Stimulated activated CD4-positive, alpha-beta T cell treated with anti-CD3 and anti-CD28 coated beads, Interleukin-15, amount 100 ng/mL, for 24 hours (primary cell): ENCODE results near the gene TMEM125.

Experiments
- DNase-seq: peaks from one replicate; pipeline ENCODE4 v3.0.0-alpha.2; 2020

The TMEM125 gene

DNA sequence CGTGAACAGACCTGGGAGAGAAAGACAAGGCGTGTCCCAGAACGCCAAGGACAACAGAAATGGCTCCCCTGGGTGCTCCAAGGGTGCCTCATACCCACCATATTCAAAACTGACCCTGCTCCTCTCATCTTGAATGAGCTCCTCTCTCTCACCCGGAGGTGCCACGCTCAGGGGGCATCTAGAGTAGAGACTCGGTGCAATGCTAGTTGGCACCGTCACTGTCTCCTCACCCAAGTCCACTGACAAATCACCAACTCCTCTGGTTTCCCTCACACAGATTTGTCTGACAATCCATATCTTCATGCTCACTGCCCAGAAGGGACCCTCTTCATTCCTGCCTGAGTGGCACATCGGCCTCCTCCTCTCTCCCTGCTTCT, 5.0 kb downstream of the TMEM125 start:
- no peak for DNase-seq

DNA sequence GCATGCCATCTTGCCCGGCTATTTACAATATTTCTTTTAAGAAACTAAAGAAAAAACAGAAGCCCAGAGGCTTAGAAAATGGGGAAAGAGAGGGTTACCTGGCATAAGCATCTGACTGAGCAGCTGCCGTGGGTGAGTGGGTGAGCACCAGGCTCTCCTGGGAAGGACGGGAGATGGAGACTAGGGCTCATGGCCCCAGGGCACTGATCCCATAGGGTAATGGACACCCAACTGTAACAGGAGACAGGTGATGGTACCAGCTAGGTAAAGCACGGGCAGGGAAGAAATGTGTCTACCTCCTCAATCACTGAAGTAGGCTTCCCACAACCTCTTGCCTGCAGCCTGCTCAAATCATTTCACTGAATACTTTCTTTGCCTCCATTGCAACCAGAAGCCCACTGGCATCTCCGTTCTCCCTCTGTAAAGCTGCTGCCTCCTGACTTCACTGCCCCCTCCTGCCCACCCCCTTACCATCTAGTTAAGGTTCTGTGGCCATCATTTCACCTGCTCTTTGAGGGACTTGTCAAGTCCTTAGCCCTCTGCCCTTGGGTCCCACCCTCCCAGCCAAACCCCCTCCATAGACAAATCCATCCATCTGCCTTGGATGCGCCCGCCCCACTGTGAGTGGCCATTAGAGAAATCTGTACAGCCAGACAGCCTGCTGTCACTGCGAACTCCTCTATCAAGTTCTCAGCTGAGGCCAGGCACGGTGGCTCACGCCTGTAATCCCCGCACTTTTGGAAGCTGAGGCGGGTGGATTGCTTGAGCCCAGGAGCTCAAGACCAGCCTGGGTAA, 6.2 kb downstream of the TMEM125 start:
- no peak for DNase-seq

DNA sequence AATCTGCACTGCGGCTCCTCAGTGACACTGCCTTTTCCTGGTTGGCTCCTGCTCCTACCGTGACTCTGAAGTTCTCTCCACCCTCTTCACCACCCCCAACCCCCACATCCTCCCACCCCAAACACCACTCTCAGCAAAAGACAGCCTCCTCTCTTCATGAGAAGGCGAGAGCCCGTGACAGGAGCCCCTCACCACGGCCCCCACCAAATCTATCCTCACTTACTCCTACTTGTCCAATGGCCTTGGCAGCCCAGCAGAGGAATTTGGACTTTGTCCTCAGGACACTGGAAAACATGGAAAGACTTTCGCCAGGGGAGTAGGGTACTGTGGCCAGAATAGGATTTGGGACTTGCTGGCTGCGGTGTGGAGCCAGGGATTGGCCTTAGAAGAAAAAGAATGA, 6.9 kb downstream of the TMEM125 start:
- DNase-seq: no peak

DNA sequence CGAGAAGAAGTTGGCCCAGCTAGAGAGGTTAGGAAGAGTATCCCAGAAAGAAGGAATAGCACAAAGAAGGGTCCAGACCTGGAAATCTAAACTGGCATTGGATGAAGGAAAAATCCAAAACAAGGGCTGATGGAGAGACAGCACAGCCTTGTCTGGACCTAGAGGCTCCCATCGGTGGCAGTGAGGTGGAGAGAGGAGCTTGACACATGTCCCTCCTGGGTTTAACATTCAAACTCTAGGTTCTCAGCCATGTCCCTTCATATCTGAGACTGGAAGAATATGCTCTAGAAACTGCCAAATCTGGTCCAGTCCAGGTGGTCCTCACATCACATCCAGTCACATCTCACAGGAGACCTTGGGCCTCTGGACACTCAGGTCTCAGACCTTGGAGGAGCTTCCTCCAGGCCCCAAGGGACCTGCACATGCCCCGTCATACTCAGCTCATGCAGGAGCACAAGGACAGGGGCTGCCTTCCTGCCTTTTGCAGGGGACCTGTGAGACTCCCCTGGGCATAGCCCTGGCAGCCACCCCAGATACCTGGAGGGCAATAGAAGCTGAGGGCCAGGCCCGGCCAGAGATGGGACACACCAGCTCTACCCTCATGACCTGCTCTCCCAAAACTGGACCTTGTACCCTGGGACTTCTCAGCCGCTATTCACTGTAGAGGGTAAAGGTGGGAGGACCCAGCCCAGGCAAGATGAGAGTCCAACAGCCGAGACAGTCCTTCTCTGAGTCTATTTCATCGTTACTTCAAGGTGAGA, 7.5 kb downstream of the TMEM125 start:
- DNase-seq: no peak

DNA sequence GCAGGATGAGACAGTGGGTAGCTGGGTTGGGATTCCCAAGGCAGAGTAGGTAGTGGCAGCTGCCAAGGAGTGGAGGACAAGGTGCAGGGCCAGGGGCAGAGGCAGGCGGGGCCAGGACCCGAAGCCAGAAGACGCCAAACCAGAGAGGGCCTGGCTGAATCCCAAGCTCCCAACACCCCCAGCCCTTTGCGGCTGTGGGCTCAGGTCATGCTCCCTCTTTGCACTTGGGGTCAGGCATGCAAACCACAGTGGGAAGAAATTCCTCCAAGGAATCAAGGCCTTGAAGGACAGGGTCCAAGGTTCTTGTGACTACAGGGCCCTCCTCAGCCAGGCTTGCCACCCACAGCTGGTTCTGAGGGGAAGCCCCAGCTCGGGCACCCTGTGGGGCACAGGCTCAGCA, 9.4 kb downstream of the TMEM125 start:
- DNase-seq: no peak

DNA sequence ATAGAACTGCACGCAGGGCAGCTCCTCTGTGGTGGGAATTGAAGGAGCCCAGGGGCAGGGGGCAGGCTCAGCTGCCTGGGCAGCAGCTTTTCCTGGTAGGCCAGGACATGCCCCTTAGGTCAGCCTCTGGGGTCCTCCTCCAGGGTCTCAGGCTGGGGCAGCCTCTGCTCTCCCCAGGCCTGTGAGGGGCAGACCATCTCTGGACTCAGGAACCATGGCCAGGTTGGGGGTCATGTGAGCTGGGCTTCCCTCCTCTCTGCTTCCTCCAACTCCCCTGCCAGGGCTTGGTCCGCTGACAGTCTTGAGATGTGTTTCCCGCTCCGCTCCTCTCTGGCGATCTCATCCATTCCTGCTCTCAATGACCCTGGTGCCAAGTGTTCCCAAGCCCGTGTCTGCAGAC, 9.9 kb downstream of the TMEM125 start:
- DNase-seq: no peak

DNA sequence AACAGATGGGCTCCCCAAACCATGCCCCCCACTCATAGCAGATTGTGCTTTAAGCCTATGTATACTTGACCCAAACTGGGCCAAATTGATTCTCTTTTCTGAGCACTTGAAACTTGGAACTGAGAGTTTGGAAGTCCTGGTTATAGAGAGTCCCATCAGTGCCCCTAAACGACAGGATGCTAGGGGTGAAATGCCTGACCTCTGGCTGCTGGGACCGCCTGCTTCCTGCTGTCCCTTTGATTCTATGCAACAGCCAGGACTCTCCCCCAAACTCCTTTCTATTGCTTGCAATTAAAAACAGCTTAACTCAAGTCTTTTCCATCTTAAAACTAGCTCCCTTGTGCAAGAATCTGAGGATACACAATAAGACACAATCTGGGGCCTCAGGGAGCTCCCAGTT, 10.9 kb downstream of the TMEM125 start:
- no peak for DNase-seq

DNA sequence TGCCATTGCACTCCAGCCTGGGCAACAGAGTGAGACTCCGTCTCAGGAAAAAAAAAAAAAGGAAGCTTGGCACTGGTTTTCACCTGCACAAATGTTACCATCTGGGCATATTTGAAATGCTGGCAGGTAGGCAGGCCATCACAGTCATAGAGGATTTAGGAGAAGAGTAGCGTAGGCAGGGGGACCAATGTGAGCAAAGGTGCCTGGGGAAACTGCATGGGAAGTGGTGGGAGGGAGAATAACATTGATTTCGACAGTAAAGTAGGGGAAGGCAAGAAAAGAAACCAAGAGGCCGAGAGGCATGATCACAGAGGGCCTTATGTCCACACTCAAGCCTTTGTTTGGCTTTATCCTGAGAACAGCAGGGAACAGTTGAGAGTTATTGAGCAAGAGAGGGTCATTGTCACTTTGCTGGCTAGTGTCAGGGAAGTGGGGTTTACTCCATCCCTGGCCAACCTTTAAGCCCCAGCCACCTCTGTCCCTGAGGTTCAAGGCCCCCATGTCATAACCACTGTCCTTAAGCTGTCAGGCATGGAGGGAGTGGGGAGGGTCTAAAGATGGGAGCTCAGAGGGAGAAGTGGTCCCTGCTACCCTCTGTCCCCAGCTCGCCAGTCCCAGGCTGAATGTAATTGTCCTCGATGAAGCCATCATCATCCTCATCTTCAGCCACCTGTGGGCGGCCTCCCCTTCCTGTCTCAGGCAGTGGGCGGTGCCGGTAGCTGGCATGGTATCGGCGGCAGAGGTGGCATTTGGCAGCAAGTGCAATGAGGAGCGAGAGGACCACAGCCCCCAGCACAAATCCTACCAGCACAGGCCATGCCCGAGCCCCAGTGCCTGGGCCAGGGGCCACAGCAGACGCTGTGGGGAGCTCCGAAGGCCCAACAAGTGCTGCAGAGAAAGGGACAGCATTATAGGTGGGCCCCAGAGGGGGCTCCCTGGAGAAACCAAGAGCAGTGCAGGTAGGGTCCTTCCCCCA, 12.7 kb downstream of the TMEM125 start:
- DNase-seq: no peak

DNA sequence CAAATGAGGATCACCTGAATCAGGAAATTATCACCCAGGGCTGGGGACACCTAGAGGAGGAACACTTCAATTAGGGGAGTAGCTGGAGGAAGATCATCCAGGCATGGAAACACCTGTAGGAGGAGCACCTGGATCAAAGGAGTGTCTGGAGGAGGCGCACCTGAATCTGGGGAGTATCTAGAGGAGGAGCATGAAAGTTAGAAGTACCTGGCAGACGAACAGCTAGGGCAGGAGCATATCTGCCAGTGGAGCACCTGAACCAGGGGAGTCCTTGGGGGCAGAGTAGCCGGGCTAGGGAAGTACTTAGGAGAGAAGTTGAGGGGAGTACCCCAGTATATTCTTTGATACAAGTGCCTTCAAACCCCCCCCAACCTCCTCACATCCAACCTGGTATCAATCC, 14.3 kb downstream of the TMEM125 start:
- no peak for DNase-seq

DNA sequence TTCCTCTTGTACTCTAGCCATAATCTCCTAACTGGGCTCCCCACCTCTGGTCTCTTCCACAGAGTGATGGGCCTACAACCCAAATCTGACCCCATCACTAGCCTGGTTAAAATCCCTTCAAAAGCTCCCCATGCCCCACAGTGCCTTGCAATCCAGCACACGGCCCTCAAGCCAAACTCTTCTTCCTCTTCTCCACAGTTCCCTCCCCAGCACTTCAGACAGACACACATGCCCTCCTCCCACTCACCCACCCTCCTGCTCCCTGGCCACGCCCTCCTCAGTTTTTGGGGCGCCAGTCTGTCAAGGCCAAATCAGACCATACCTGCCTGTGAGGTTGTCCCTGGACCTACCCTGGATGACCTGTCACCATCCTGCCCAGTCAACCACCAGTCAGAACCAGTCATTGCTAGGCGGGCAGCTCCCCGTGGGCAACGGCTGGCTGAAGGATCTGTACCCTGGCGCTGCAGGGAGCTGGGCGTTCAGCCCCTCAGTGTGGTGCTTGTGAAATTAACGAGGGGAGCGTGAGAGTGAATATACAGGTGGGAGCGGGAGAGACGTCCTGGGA, 14.8 kb downstream of the TMEM125 start:
- DNase-seq: no peak

DNA sequence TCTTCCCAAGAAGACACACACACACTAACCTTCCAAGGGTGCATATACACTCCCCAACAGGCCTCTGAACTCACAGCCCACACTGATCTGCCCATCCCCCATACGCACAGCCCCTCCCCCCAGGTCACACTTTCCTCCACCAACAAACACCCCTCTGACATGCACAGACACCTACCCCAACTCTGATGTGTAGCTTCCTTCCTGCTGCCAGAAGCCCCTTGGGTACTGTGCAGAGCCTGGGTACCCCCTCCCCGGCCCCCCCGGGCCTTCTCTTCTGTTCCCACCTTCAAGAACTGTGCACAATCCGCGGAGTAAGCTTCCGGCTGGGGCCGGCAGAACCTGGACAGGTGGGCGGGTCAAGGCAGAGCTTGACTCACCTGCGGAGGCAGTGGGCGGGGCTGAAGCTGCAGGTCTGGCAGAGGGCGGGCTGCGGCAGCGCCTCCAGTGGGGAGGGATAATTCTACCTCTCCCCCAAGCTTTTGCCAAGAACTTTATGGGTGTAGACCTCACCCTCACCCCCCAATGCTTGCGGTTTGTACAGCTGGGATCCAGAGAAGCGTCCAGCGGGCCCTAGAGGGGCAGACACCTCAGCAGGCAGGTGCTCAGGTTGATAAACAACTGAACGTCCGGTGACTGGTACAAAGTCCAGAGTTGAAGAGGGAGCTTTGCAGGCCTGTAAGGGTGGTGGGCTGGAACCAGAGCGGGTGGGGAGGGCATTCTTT, 15.6 kb downstream of the TMEM125 start, which contains the start of gene C1orf210:
TSS of gene C1orf210 (minus strand) at position 313 of the 722 bp plus-strand sequence. CDS start 2,311 bp downstream, outside the sequence.
- DNase-seq: no peak

DNA sequence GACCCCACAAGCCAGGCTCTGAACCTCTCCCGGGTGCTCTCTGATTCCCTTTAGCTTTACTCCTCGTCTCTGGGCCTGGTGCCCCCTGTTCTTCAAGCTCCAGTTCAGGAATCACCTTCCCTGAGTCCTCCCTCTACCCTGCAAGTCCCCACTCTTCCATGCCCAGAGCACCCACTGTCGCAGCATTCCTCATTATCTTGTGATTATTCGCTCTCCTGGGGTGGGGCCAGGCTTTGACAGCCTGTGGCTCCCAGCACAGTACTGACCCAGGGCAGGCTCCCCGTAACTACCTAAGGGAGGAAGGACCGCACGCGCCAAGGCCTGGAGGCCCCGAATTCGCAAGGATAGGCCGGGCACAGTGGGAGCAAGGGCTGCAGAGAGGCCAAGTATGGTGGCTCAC, 16.3 kb downstream of the TMEM125 start:
- DNase-seq: no peak

DNA sequence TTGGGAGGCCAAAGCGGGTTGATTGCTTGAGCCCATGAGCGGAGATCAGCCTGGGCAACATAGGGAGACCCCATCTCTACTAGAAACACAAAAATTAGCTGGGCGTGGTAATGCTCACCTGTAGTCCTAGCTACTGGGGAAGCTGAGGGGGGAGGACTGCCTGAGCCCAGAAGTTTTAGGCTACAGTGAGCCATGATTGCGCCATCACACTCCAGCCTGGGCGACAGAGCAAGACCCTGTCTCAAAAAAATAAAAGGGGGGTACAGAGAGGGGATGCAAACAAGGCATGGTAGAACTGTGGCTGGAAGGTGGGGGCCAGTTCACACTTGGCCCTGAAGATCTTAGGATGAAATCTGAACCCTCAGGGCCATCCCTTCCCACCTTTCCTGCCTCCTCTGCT, 16.8 kb downstream of the TMEM125 start:
- DNase-seq: no peak

DNA sequence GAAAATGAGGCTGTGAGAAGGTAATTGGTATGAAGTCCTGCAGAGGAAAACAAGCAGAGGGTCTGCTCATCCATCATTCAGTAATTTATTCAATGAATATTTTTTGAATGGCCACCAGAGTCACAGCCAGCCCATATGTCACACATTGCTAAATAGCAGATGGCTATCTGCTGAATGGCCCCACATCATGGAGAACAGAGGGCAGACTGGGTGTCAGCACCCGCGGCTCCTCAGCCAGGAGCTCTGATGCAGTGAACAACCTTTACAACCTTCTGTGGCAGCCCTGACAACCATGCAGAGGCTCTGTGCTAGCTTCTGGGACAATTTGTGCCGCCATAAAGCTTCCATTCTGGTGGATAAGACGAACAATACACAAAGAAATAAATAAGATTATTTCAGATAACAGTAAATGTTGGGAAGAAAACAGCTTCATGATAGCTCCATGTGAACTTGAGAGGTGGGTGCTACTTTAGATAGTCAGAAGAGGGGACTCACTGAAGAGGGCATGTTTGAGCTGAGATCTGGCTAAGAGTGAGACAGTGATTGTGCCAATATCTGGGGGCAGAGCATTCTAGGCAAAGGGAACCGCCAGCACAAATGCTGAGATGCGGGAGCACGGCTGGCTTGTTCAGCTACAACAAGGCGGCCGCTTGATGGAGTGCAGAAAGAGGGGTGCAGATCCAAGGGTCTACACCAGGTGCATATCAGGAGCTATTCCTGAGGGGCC, 18.4 kb downstream of the TMEM125 start:
- DNase-seq: no peak

DNA sequence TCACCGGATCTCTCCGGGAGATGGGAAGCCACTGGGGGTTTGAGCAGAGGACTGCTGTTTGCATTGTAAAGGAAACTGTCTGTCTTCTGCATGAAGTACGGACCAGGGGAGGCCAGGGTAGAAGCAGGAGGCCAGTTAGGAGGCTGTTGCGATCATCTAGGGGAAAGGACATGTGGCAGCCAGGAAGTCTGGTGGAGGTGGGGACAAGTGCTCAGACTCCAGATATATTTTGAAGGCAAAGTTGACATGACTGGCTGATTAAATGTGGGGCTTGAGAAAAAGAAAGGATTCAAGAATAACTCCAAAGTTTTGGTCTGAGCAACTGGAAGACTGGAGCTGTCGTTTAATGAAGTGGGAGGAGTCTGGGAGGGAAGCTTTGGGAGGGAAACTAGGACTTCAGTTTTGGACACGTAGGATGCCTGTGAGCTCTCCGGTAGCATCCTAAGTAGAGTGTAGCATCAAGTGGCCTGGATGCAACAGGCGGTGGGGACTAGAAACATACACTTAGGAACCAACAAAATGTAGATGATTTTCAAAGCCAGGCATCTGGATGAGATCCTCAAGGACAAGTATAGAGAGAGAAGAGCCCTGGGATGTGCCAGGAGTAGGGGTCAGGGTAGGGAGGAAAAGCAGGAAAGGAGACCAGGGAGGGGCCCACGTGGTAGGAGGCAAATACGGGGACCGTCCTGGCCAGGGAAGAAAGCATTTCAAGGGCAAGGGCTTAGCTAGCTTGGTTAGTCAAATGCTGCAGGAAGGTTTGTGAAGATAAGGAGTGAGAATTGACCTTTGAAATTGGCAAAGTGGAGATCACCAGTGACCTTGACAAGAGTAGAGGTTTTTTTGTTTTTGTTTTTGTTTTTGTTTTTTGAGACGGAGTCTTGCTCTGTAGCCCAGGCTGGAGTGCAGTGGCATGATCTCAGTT, 19.3 kb downstream of the TMEM125 start:
- no peak for DNase-seq

DNA sequence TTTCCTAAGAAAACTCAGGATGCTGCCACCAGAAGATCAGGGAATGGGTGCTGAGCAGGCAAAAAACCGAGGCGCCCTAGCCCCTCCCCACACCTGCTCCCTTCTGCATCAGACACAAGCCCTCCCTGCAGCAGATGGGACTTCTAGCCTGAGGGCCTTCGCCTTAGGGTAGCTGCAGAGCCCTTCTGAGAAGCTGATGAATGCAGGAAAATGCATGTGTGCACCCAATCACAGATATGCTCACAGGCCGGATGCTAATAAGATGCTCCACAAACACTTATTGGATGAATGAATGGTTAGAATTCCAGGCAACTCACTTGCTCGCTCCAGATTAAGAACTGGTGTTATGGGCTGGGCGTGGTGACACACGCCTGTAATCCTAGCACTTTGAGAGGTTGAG, 22.4 kb downstream of the TMEM125 start:
- no peak for DNase-seq

DNA sequence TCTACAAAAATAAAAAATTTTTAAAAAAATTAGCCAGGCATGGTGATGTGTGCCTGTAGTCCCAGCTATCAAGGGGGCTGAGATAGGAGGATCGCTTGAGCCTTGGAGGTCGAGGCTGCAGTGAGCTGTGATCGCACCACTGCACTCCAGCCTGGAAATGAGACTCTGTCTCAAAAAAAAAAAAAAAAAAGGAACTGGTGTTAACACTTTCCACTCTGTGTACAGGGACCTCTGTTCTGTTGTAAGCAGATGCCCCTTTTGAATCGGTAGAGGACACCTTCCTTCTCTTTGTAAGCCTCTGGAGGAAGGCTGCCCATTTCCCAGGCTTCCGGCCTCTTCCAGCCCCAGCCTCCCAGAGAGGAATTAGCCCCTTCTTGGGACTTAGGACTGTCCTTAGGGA, 22.9 kb downstream of the TMEM125 start:
- no peak for DNase-seq

DNA sequence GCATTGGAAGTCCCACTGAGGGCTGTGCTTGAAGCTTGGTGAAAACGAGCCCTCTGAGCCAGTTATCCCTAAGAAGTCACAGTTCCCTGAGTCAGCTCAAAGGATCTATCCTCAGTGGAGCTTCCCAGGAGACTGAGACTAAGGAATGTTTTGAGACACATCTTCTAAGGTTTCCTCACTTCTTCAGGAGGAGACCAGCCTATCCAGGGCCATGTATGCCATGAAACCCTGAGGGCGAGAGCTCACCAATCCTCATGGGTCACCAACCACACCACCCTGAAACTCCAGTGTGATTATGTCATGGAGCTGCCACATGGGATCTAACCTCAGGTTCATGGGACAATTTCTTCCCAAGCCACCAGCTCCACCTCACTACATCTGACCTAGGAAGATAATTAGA, 23.4 kb downstream of the TMEM125 start:
- no peak for DNase-seq

DNA sequence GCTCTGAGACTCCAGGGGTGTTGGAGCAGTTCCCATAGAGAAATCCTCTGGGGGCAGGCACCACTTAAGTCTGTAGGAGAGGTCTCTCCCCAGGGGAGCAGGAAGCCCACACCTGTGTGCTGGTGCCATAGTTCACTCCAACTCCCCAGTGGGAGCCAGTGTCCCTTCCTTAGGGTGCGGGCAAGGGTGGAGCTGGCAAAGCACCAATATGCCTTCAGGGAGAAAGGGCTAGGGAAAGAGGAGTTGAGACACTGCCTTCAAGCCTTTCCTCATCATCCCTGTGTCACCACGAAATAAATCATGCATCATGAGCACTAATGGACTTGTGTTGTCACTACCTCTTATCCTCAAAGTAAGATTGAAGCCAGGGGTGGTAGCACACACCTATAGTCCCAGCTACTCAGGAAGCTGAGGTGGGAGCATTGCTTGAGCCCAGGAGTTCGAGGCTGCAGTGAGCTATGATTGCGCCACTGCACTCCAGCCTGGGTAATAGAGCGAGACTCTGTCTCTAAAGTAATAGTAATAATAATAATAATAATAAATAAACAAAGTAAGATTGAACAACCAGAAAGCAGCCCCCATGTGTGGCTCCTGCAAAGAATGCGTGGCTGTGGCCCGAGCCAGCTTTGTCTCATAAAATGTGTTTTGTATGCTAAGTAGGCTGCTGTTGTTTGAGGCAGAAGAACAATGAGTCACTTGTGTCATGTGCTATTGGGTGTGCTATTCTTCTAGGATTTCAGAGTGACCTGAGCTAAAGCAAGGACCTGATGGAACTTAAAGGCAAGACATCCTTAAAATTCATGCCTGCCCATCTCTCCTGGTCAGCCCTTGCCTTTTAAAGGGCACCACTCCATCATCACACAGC, 24.3 kb downstream of the TMEM125 start:
- DNase-seq: no peak
